Measurements from ENCODE around the gene TMEM50A. TPM values are rescaled to one million over a fixed set of nuclear protein-coding genes. Genes with fewer than 3 reads are reported as not detected.
"Not testable (repeated sequence)": the region's sequence is repeated elsewhere in the genome, so short reads cannot be mapped to it uniquely, and the experiment has no call there.

TMEM50A gene
- polyA plus RNA-seq, 1 donor from 2014 or later, result 111 TPM

DNA sequence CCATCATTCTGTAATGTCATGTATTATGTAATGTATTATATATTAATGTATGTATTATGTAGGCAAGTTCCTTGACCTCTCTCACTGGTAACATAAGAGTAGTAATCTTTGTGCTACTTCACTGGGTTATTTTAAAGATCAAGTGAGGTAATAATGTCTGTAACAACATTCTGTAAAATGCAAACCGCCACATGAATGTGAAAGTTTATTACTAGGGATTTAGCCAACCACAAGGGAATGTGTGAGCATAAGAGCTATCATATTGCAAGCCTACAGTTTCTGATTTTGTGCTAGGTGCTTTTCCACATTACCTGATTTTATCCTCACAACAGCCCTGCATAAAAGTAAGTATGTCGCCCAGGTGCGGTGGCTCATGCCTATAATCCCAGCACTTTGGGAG lies 13.7 kb upstream of the TMEM50A start:
- H3K4me1 Mint-ChIP-seq, H3K4me3 Mint-ChIP-seq, H3K27me3 Mint-ChIP-seq, H3K27ac Mint-ChIP-seq, H3K36me3 Mint-ChIP-seq, H3K9me3 Mint-ChIP-seq: not testable (repeated sequence)

DNA sequence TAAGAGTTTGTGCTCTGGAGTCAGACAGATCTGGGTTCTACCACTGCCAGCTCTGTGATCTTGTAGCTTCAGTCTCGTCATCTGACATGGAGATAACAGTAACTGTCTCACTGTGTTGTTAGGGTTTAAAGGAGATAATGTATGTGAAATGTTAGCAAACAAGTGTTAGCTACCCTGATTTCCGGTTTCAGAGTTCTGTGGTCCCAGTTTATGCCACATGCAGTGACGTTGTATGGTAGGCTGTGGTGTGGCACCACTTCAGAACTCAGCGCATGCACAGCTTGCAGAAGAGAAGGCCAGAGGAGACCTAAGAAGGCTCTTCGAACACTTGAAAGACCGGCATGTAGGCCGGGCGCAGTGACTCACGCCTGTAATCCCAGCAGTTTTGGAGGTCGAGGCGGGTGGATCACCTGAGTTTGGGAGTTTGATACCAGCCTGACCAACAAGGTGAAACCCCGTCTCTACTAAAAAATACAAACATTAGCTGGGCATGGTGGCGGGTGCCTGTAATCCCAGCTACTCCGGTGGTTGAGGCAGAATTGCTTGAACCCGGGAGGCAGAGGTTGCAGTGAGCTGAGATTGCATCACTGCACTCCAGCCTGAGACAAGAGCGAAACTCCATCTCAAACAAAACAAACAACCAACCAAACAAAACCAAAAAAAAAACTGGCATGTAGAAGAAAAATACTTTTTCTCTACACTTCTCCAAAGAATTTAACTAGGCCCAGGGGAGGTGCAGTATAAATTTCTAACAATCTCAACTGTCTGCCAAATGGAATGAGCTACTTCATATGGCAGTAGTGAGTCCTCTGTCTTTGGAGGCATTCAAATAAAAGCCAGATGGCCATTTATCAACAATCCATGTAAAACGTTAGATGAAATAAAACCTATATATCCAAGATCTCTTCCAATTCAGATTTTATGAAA lies 10.0 kb upstream of the TMEM50A start:
- not testable (repeated sequence) for H3K36me3 Mint-ChIP-seq, H3K9me3 Mint-ChIP-seq, H3K27me3 Mint-ChIP-seq, H3K27ac Mint-ChIP-seq, H3K4me1 Mint-ChIP-seq, H3K4me3 Mint-ChIP-seq

GRCh38 chr1:25328791-25329185 lies 9.3 kb upstream of the TMEM50A start:
- H3K9me3 Mint-ChIP-seq, H3K4me1 Mint-ChIP-seq, H3K36me3 Mint-ChIP-seq, H3K4me3 Mint-ChIP-seq, H3K27ac Mint-ChIP-seq, H3K27me3 Mint-ChIP-seq: not testable (repeated sequence)

GRCh38 chr1:25329336-25329735 lies 8.8 kb upstream of the TMEM50A start:
- not testable (repeated sequence) for H3K9me3 Mint-ChIP-seq, H3K4me3 Mint-ChIP-seq, H3K36me3 Mint-ChIP-seq, H3K27me3 Mint-ChIP-seq
- H3K27ac Mint-ChIP-seq, result peak overlapping the region in 1 of 3 donors; percentile 18
- H3K4me1 Mint-ChIP-seq, result peaks cover 0 to 12% (median 3%) of the 10 kb centered on the region in 3 donors

GRCh38 chr1:25329950-25330349 lies 8.2 kb upstream of the TMEM50A start:
- Mint-ChIP-seq H3K27ac (peak overlapping the region in 1 of 3 donors; percentile 18), H3K4me1 (peaks cover 0 to 15% (median 3%) of the 10 kb centered on the region in 3 donors)
- H3K27me3 Mint-ChIP-seq, H3K9me3 Mint-ChIP-seq, H3K36me3 Mint-ChIP-seq, H3K4me3 Mint-ChIP-seq: not testable (repeated sequence)

DNA sequence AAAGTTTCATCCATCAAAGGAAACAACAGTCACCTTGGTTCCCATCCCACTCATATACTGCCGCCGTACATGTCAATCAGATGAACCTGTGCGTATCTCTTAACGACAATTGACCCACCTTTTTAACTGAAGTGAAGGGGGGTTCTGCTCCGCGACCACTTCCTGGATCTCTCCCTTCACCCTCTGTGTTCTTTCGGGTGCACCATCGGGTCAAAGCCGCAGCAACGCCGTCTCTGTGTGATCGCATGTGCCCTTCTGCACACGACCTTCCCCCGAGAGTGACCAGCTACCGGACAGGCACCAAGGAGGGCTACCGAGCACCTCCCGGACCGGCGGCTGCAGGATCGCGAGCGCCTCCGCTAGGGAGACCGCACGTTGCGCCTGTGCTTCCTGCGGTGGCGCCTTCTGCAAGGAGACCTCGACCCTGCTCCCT lies 1.2 kb upstream of the TMEM50A start:
- not testable (repeated sequence) for H3K27me3 Mint-ChIP-seq, H3K36me3 Mint-ChIP-seq, H3K9me3 Mint-ChIP-seq
- peak overlapping the region; percentile 90 to 96 (median 90) for H3K4me3 Mint-ChIP-seq
- H3K27ac Mint-ChIP-seq, result peak overlapping the region; percentile 67 to 92 (median 87)
- peaks cover 13 to 28% (median 18%) of the 10 kb centered on the region in 3 donors for H3K4me1 Mint-ChIP-seq

DNA sequence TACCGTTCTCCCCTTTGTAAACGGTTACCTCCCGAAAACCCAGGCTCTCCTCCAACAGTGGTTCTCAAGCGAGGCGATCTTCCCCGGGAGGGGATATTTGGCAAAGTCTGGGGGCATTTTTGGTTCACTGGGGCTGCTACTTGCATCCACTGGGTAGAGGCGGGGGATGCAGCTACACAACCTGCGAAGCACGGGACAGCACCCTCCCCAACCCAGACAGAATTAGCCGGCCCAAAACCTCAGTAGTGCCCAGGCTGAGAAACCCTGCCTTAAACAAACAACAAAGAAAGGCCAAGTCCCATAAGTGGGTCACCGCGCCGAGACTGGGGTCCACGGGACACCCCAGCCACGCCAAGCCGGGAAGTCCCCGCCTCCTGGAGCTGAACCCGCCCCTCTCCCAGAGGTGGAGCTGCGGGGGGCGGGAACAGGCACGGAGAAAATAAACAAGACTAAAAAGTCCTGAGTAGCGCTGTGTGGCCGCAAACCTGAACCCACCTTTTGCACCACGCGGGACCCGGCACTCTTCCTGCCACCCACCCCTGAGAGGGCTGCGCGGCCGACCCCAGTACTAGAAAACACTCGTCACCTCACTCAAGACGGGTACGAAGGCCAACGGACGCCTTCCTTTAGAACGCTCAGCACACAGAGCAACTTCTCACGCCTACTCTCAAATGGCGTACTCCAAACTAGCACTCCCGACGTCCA lies 499 bp upstream of the TMEM50A start:
- H3K36me3 Mint-ChIP-seq, H3K27me3 Mint-ChIP-seq, H3K9me3 Mint-ChIP-seq: not testable (repeated sequence)
- Mint-ChIP-seq H3K4me3 (peak overlapping the region; percentile 94 to 99 (median 97)), H3K27ac (peak overlapping the region; percentile 67 to 97 (median 97)), H3K4me1 (peaks cover 14 to 27% (median 18%) of the 10 kb centered on the region in 3 donors)

DNA sequence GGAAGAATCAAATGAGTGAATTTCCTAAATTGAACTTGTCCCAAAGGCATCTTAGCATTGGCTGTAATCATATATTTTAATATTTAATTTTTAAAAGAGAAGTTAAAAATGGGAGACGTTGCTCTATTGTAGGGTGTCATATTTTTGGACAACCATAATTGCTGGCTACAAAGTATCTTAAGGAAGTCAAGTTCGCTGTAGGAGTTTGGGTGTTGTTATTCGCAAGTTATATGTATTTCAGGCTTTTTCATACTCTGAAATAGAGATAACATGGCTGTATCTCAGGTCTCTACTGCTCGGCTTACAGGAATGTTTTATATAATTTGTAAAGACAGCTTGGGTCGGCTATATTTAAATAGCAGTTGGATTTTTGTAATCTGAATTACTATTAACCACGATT lies 852 bp downstream of the TMEM50A start:
- H3K4me3 Mint-ChIP-seq, result peak overlapping the region; percentile 94 to 99 (median 97)
- peaks cover 15 to 32% (median 23%) of the 10 kb centered on the region in 3 donors for H3K4me1 Mint-ChIP-seq
- H3K27ac Mint-ChIP-seq, result peak overlapping the region; percentile 67 to 97 (median 97)
- no peaks in the 10 kb centered on the region for H3K27me3 Mint-ChIP-seq
- H3K9me3 Mint-ChIP-seq, result no peaks in the 10 kb centered on the region
- peaks cover 2% of the 10 kb centered on the region for H3K36me3 Mint-ChIP-seq

- peaks cover 2% of the 10 kb centered on the region for H3K36me3 Mint-ChIP-seq
- no peak overlapping the region for H3K27ac Mint-ChIP-seq
- H3K4me3 Mint-ChIP-seq, result no peak overlapping the region
- H3K4me1 Mint-ChIP-seq, result peaks cover 17 to 24% (median 23%) of the 10 kb centered on the region in 3 donors
- H3K9me3 Mint-ChIP-seq, result no peaks in the 10 kb centered on the region
- H3K27me3 Mint-ChIP-seq, result no peaks in the 10 kb centered on the region
Measured at GRCh38 chr1:25341746-25342145, 3.6 kb downstream of the TMEM50A start.

- Mint-ChIP-seq H3K9me3 (no peaks in the 10 kb centered on the region), H3K27me3 (no peaks in the 10 kb centered on the region), H3K36me3 (peaks cover 6% of the 10 kb centered on the region), H3K4me1 (peaks cover 17 to 23% (median 22%) of the 10 kb centered on the region in 3 donors), H3K27ac (no peak overlapping the region), H3K4me3 (no peak overlapping the region)
Measured at GRCh38 chr1:25342846-25343245, 4.7 kb downstream of the TMEM50A start.

GRCh38 chr1:25343872-25344271 lies 5.7 kb downstream of the TMEM50A start:
- H3K27ac Mint-ChIP-seq, result no peak overlapping the region
- no peaks in the 10 kb centered on the region for H3K27me3 Mint-ChIP-seq
- no peaks in the 10 kb centered on the region for H3K9me3 Mint-ChIP-seq
- H3K36me3 Mint-ChIP-seq, result peaks cover 6% of the 10 kb centered on the region
- H3K4me3 Mint-ChIP-seq, result no peak overlapping the region
- peaks cover 19 to 22% (median 19%) of the 10 kb centered on the region in 3 donors for H3K4me1 Mint-ChIP-seq

GRCh38 chr1:25347556-25347955 lies 9.4 kb downstream of the TMEM50A start:
- H3K9me3 Mint-ChIP-seq, result no peaks in the 10 kb centered on the region
- no peak overlapping the region for H3K27ac Mint-ChIP-seq
- no peaks in the 10 kb centered on the region for H3K27me3 Mint-ChIP-seq
- H3K4me1 Mint-ChIP-seq, result peaks cover 5 to 7% (median 5%) of the 10 kb centered on the region in 3 donors
- peaks cover 4% of the 10 kb centered on the region for H3K36me3 Mint-ChIP-seq
- H3K4me3 Mint-ChIP-seq, result no peak overlapping the region

DNA sequence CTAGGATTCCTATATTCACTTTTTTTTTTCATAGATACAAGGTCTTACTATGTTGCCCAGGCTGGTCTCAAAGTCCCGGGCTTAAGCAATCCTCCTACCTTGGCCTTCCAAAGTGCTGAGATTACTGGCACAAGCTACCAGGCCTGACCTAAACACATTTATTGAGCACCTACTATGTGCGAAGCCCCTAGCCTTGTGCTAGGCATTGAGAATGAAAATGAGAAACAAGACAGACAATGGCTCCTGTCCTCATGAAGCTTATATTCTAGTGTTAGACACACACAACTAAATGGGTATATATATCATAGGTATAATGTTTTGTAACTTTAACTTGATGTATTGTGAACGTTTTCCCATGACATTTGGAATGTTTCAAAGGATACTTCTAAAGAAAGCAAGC lies 11.5 kb downstream of the TMEM50A start:
- no peak overlapping the region for H3K27ac Mint-ChIP-seq
- H3K4me3 Mint-ChIP-seq, result no peak overlapping the region

GRCh38 chr1:25355841-25356395 lies 17.8 kb downstream of the TMEM50A start:
- no peaks in the 10 kb centered on the region for H3K4me1 Mint-ChIP-seq
- H3K36me3 Mint-ChIP-seq, result no peaks in the 10 kb centered on the region
- no peaks in the 10 kb centered on the region for H3K9me3 Mint-ChIP-seq
- H3K27me3 Mint-ChIP-seq, result no peaks in the 10 kb centered on the region
- no peak overlapping the region for H3K4me3 Mint-ChIP-seq
- H3K27ac Mint-ChIP-seq, result peak overlapping the region in 1 of 3 donors; percentile 71

More for the DNA sequence above, 11.5 kb downstream of the TMEM50A start:
- Mint-ChIP-seq H3K36me3 (peaks cover 4% of the 10 kb centered on the region), H3K9me3 (no peaks in the 10 kb centered on the region), H3K4me1 (peaks cover 0 to 3% (median 0%) of the 10 kb centered on the region in 3 donors), H3K27me3 (no peaks in the 10 kb centered on the region)

DNA sequence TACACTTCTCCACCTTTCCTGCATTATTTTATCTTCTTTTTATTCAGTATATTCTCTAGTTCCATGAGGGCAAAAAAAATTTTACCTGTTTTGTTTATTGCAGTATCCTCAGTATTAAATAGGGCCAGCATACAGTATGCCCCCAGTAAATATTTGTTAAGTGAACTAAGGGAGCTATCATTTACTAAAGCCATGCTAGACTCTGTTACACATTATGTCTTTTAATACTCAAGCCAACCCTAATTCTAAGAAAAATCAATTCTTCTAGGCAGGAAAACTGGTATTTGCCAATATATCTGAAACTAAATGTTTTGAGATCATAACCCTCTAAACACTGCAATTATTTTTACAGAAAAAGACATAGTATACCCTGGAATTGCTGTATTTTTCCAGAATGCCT lies 18.3 kb downstream of the TMEM50A start:
- H3K4me3 Mint-ChIP-seq, result peak overlapping the region in 1 of 4 donors; percentile 68

More for the DNA sequence above, 18.3 kb downstream of the TMEM50A start:
- no peaks in the 10 kb centered on the region for H3K36me3 Mint-ChIP-seq
- no peaks in the 10 kb centered on the region for H3K27me3 Mint-ChIP-seq
- H3K4me1 Mint-ChIP-seq, result no peaks in the 10 kb centered on the region
- no peaks in the 10 kb centered on the region for H3K9me3 Mint-ChIP-seq
- H3K27ac Mint-ChIP-seq, result peak overlapping the region in 1 of 3 donors; percentile 41

All from IgD-negative memory B cell (primary cell).